DOHH2 (cell line): ENCODE measurements around the gene CD209.
"Not testable (repeated sequence)": the region's sequence is repeated elsewhere in the genome, so short reads cannot be mapped to it uniquely, and the experiment has no call there.

Experiments
- H3F3A ChIP-seq: fragments of 200-600 bp; sonication (generic), shearing (Covaris generic); 2 replicates; pipeline ENCODE4 v1.6.0; 2016; ENCODE audit warnings: antibody characterized with exemption, mild to moderate bottlenecking; ENCODE audit not compliant: control insufficient read depth, insufficient read depth
- H3K27ac ChIP-seq: fragments of 200-600 bp; sonication (generic); 2 replicates; pipeline ENCODE4 v1.5.1; 2014; ENCODE audit warnings: low read depth, mild to moderate bottlenecking, low read length, moderate library complexity
- H3K27me3 ChIP-seq: fragments of 200-600 bp; sonication (generic); 2 replicates; pipeline ENCODE4 v1.6.1; 2014; ENCODE audit warnings: mild to moderate bottlenecking, low read length, mixed read lengths; ENCODE audit not compliant: control insufficient read depth
- H3K36me3 ChIP-seq: fragments of 200-600 bp; sonication (generic); 2 replicates; pipeline ENCODE4 v1.6.1; 2014; ENCODE audit warnings: mild to moderate bottlenecking, low read length, moderate library complexity, mixed read lengths; ENCODE audit not compliant: control insufficient read depth
- H3K4me1 ChIP-seq: fragments of 200-600 bp; sonication (generic); 2 replicates; pipeline ENCODE4 v1.6.1; 2014; ENCODE audit warnings: mild to moderate bottlenecking, low read length, mixed read lengths; ENCODE audit not compliant: control insufficient read depth
- H3K4me2 ChIP-seq: fragments of 200-600 bp; sonication (generic); 2 replicates; pipeline ENCODE4 v1.6.0; 2014; ENCODE audit warnings: mild to moderate bottlenecking, low read length, moderate library complexity
- H3K4me3 ChIP-seq: fragments of 200-600 bp; sonication (generic); 2 replicates; pipeline ENCODE4 v1.5.1; 2014; ENCODE audit warnings: mild to moderate bottlenecking, low read length, mixed read lengths
- H3K79me2 ChIP-seq: fragments of 200-600 bp; sonication (generic); 2 replicates; pipeline ENCODE4 v1.6.1; 2014; ENCODE audit warnings: mild to moderate bottlenecking, low read length, mixed read lengths; ENCODE audit not compliant: control insufficient read depth
- H3K9me2 ChIP-seq: fragments of 200-600 bp; sonication (generic); replicated peaks from 2 replicates; pipeline ENCODE4 v1.6.1; 2014; ENCODE audit warnings: mild to moderate bottlenecking, low read length, mixed read lengths; ENCODE audit not compliant: control insufficient read depth
- H3K9me3 ChIP-seq: fragments of 200-600 bp; sonication (generic); 2 replicates; pipeline ENCODE4 v1.6.1; 2014; ENCODE audit warnings: antibody characterized with exemption, low read length, mixed read lengths; ENCODE audit not compliant: control insufficient read depth, insufficient read depth
- H4K20me1 ChIP-seq: fragments of 200-600 bp; sonication (generic); 2 replicates; pipeline ENCODE4 v1.6.0; 2014; ENCODE audit warnings: low read depth, mild to moderate bottlenecking, antibody characterized with exemption, low read length, moderate library complexity; ENCODE audit not compliant: control insufficient read depth, insufficient read depth
- EZH2phosphoT487 ChIP-seq: fragments of 200-600 bp; sonication (generic); IDR thresholded peaks from 2 replicates; pipeline ENCODE4 v1.6.1; 2017; ENCODE audit warnings: borderline replicate concordance, mild to moderate bottlenecking, antibody characterized with exemption, low read length, moderate library complexity, mixed read lengths
- TF ChIP-seq, protein P1 (sequence below): fragments of 200-600 bp; sonication (generic); IDR thresholded peaks from one replicate; pipeline ENCODE4 v1.5.1; 2014; ENCODE audit warnings: antibody characterized with exemption, mild to moderate bottlenecking, low read depth, low read length; ENCODE audit not compliant: poor library complexity, severe bottlenecking

CD209 gene

DNA sequence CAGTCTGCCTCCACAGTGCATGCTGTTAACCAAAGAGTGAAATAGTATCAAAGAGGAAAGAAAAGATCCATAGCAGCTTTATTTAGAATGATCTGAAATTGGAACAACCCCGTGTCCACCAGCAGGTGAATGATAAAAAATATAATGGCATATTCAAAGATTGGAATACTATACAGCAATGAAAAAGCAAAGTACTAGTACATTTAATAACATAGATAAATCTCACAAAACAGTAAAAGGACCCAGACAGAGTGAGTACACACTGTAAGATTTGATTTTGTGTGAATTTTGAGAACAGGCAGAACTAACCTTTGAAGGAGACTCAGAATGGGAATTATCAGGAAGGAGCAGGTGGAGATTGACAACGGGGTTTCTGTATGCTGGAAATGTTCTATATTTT lies 837 bp upstream of the CD209 start:
- H3K36me3 ChIP-seq = no peaks in the 10 kb centered on the region
- H3K9me3 ChIP-seq = no peaks in the 10 kb centered on the region; the same call in 1 of the 2 replicates
- H3K4me3 ChIP-seq = no peak overlapping the region
- no peaks in the 10 kb centered on the region for H3K4me1 ChIP-seq
- no peak overlapping the region for H3K27ac ChIP-seq
- TF ChIP-seq, protein P1, sequence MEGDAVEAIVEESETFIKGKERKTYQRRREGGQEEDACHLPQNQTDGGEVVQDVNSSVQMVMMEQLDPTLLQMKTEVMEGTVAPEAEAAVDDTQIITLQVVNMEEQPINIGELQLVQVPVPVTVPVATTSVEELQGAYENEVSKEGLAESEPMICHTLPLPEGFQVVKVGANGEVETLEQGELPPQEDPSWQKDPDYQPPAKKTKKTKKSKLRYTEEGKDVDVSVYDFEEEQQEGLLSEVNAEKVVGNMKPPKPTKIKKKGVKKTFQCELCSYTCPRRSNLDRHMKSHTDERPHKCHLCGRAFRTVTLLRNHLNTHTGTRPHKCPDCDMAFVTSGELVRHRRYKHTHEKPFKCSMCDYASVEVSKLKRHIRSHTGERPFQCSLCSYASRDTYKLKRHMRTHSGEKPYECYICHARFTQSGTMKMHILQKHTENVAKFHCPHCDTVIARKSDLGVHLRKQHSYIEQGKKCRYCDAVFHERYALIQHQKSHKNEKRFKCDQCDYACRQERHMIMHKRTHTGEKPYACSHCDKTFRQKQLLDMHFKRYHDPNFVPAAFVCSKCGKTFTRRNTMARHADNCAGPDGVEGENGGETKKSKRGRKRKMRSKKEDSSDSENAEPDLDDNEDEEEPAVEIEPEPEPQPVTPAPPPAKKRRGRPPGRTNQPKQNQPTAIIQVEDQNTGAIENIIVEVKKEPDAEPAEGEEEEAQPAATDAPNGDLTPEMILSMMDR = no peak
- TF ChIP-seq EZH2phosphoT487 = no peak
- no peaks in the 10 kb centered on the region for H3K79me2 ChIP-seq
- H3F3A ChIP-seq = no peaks in the 10 kb centered on the region
- peaks cover 13% of the 10 kb centered on the region for H3K27me3 ChIP-seq
- no peak overlapping the region for H3K4me2 ChIP-seq
- H3K9me2 ChIP-seq = no peaks in the 10 kb centered on the region
- H4K20me1 ChIP-seq = no peaks in the 10 kb centered on the region

DNA sequence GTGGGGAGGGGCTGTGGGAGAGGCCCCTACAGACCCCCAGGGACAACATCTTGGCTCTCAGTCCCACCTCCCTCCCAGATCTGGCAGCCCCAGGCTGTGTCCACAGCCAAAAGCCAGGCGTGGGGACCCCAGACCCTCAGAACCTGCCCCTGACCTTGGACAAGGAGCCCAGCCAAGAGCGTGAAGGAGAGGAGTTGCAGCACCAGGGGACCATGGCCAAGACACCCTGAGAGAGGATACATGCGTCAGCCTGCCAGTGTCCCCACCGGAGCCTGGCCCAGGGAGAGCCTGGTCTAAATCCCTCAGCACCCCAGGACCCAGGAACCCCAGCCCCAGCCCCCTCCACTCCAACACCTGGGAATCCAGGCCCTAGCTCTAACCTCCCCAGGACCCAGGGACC lies 1.0 kb downstream of the CD209 start:
- H3K4me1 ChIP-seq, H3K79me2 ChIP-seq, H3K4me2 ChIP-seq, H3F3A ChIP-seq, H3K36me3 ChIP-seq, H3K4me3 ChIP-seq, H3K27ac ChIP-seq, H3K9me2 ChIP-seq, H3K9me3 ChIP-seq, H4K20me1 ChIP-seq: not testable (repeated sequence)
- peaks cover 13% of the 10 kb centered on the region for H3K27me3 ChIP-seq

DNA sequence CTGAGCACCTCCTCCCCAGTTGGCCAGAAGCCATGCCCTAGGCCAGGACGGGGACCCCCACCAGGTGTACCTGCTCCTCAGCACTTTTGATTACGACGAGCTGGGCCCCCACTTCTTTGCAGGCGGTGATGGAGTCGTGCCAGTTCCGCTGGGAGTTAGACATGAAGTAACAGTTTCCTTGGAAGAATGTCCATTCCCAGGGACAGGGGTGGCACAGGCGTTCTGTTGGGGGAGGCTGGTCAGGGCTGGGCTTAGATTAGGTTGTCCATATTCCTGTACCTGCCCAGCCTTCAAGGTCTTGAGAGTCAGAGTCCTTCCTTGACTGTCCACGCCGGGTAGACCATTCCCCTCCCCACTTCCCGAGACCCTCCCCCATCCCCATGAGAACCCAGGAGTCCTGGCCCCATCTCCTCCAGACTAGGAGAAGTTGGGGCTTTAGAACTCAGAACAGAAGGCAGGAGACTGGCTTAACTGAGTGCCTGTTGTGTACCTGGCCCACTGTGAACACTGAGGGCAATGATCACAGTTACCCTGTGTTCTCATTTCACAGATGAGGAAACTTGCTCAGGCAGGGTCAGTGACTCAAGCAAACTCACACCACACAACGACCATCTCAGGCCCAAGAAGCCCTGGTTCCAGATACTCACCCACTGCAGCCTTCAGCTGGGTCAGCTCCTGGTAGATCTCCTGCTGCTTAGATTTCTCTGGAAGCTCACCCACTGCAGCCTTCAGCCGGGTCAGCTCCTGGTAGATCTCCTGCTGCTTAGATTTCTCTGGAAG lies 2.3 kb downstream of the CD209 start:
- no peaks in the 10 kb centered on the region for H3K9me2 ChIP-seq
- no peak for TF ChIP-seq EZH2phosphoT487
- TF ChIP-seq, protein P1 = no peak
- H4K20me1 ChIP-seq = no peaks in the 10 kb centered on the region
- H3F3A ChIP-seq = no peaks in the 10 kb centered on the region
- no peak overlapping the region for H3K27ac ChIP-seq
- no peaks in the 10 kb centered on the region for H3K36me3 ChIP-seq
- H3K27me3 ChIP-seq = peaks cover 13% of the 10 kb centered on the region
- no peaks in the 10 kb centered on the region for H3K4me1 ChIP-seq
- H3K9me3 ChIP-seq = no peaks in the 10 kb centered on the region; the same call in 1 of the 2 replicates
- no peak overlapping the region for H3K4me3 ChIP-seq
- H3K4me2 ChIP-seq = no peak overlapping the region
- no peaks in the 10 kb centered on the region for H3K79me2 ChIP-seq

DNA sequence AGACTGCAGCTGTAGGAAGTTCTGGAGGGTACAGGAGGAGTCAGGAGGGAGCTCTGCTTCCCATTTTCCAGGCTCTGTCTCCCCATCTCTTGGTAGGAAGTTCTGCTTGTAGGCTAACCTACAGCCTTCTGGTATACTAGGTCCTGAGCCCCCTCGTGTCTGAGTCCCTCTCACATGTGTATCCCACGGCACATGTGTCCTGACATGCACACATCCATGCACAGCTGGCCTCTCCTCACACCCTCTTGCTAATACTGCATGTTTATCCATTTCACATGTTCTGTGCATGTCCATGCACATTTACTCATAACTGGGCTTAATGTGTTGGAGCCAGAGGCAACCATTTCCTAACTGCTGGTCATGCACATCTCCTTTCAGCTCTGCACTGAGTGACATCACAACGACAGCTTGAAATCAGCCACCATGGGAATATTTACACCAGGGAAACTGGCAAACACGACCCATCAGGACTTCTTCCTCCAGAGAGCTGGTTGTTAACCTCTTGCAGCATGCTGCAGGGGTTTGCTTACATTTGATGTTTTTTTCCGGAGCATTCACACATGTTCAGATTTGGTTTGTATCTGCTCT lies 3.0 kb downstream of the CD209 start:
- Histone ChIP-seq H3K79me2 (no peaks in the 10 kb centered on the region), H4K20me1 (no peaks in the 10 kb centered on the region), H3K4me1 (no peaks in the 10 kb centered on the region), H3F3A (no peaks in the 10 kb centered on the region), H3K9me2 (no peaks in the 10 kb centered on the region), H3K27ac (no peak overlapping the region), H3K27me3 (peaks cover 13% of the 10 kb centered on the region), H3K9me3 (no peaks in the 10 kb centered on the region; the same call in 1 of the 2 replicates), H3K36me3 (no peaks in the 10 kb centered on the region), H3K4me3 (no peak overlapping the region), H3K4me2 (no peak overlapping the region)
- TF ChIP-seq, protein P1 = no peak
- no peak for TF ChIP-seq EZH2phosphoT487
